Neural crest cell (in vitro differentiated cells): ENCODE data around the gene PLAAT3. TPM values are rescaled to one million over a fixed set of nuclear protein-coding genes. Genes with fewer than 3 reads are reported as not detected.

Experiments
- DNase-seq: peaks from one replicate; pipeline ENCODE4 v3.0.0; 2021; ENCODE audit warnings: low read depth, mixed read lengths, low spot score
- H3K27ac Mint-ChIP-seq: one replicate; pipeline ENCODE4 v1.8.0; 2021; ENCODE audit warnings: mild to moderate bottlenecking, mixed read lengths; ENCODE audit not compliant: unreplicated experiment
- H3K27me3 Mint-ChIP-seq: 2 replicates; pipeline ENCODE4 v1.8.0; 2021; ENCODE audit warnings: low read depth, mild to moderate bottlenecking, mixed read lengths
- H3K36me3 Mint-ChIP-seq: 2 replicates; pipeline ENCODE4 v1.8.0; 2021; ENCODE audit warnings: low read depth, mild to moderate bottlenecking, mixed read lengths
- H3K4me1 Mint-ChIP-seq: 2 replicates; pipeline ENCODE4 v1.8.0; 2021; ENCODE audit warnings: mixed read lengths
- H3K4me3 Mint-ChIP-seq: one replicate; pipeline ENCODE4 v1.8.0; 2021; ENCODE audit warnings: mild to moderate bottlenecking, mixed read lengths
- H3K9me3 Mint-ChIP-seq: 2 replicates; pipeline ENCODE4 v1.8.0; 2021; ENCODE audit warnings: mixed read lengths
- CTCF ChIP-seq: fragments of 200-600 bp; sonication (generic); conservative IDR thresholded peaks from 2 replicates; pipeline ENCODE4 v1.5.0; 2021; ENCODE audit warnings: antibody characterized with exemption, mild to moderate bottlenecking
- total RNA-seq: library from RNA; stranded (reverse); gene quantifications from 2 replicates; pipeline ENCODE4 v1.2.1, GENCODE V29; 2021

The PLAAT3 gene
- total RNA-seq, 1 donor from 2014 or later = 4.3 TPM

- no peak for TF ChIP-seq CTCF
- DNase-seq = no peak
- Mint-ChIP-seq H3K27me3 (peaks cover 5% of the 10 kb centered on the region), H3K4me1 (peaks cover 12% of the 10 kb centered on the region), H3K4me3 (no peak overlapping the region), H3K27ac (no peak overlapping the region), H3K9me3 (no peaks in the 10 kb centered on the region), H3K36me3 (no peaks in the 10 kb centered on the region)
These were observed 57.7 kb downstream of the PLAAT3 start for GRCh38 chr11:63556404-63557013.

DNA sequence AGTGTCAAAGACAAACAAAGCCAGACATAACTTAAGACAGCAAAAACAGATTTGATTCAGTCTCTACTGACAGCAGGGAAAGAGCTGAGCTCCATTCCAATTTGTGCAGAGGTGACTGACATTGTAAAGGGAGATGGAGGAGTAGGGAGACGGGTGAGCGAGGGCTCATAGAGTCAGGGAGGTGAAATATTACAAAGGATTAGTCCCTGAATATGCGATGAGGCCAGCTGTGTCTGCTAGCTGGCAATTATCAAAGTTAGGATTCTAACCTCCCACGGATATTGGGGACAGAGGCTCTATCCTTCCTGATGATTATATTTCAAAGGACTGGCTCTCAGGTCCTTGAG lies 59.4 kb downstream of the PLAAT3 start:
- Mint-ChIP-seq H3K27ac (no peak overlapping the region), H3K27me3 (peaks cover 5% of the 10 kb centered on the region), H3K9me3 (no peaks in the 10 kb centered on the region), H3K4me1 (peaks cover 17% of the 10 kb centered on the region), H3K36me3 (no peaks in the 10 kb centered on the region), H3K4me3 (no peak overlapping the region)
- no peak for DNase-seq
- no peak for TF ChIP-seq CTCF

DNA sequence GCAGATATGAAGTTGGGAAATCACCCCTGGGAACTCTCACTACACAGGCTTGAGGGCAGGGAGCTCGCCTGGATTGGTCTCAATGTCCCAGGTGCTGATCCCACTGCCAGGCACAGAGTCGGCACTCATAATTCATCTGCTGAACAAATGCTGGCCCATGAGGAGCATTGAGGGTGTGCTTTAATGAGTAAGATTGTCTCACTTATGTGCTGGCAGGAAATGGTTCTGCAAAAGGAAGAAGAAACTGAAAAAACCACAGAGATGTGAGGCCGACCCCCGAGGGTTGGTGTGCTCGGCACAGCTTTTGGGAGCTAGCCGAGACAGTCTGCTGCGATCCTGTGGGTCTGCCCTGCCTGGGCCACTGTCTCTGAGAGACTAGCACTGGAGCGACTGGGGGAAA lies 60.5 kb downstream of the PLAAT3 start:
- H3K36me3 Mint-ChIP-seq = no peaks in the 10 kb centered on the region
- TF ChIP-seq CTCF = no peak
- no peak for DNase-seq
- H3K27ac Mint-ChIP-seq = no peak overlapping the region
- peaks cover 20% of the 10 kb centered on the region for H3K4me1 Mint-ChIP-seq
- H3K4me3 Mint-ChIP-seq = no peak overlapping the region
- peaks cover 5% of the 10 kb centered on the region for H3K27me3 Mint-ChIP-seq
- H3K9me3 Mint-ChIP-seq = no peaks in the 10 kb centered on the region

GRCh38 chr11:63552921-63553320 lies 61.3 kb downstream of the PLAAT3 start:
- Mint-ChIP-seq H3K36me3 (no peaks in the 10 kb centered on the region), H3K27ac (no peak overlapping the region), H3K4me1 (peaks cover 20% of the 10 kb centered on the region)

GRCh38 chr11:63551889-63552266 lies 62.4 kb downstream of the PLAAT3 start:
- DNase-seq = no peak
- H3K27ac Mint-ChIP-seq = no peak overlapping the region

More at GRCh38 chr11:63552921-63553320, 61.3 kb downstream of the PLAAT3 start:
- DNase-seq = no peak
- no peak overlapping the region for H3K4me3 Mint-ChIP-seq
- TF ChIP-seq CTCF = no peak
- H3K9me3 Mint-ChIP-seq = no peaks in the 10 kb centered on the region
- peaks cover 5% of the 10 kb centered on the region for H3K27me3 Mint-ChIP-seq

More at GRCh38 chr11:63551889-63552266, 62.4 kb downstream of the PLAAT3 start:
- H3K27me3 Mint-ChIP-seq = peaks cover 5% of the 10 kb centered on the region
- no peaks in the 10 kb centered on the region for H3K36me3 Mint-ChIP-seq
- TF ChIP-seq CTCF = no peak
- H3K9me3 Mint-ChIP-seq = no peaks in the 10 kb centered on the region
- H3K4me3 Mint-ChIP-seq = no peak overlapping the region
- H3K4me1 Mint-ChIP-seq = peaks cover 20% of the 10 kb centered on the region
